ENCODE data around the gene ANKRD53.

- TF ChIP-seq CTCF (conservative IDR thresholded peaks at IDR 0.05; ENCODE audit: low read length) = no peak
- no peak for TF ChIP-seq EZH2phosphoT487 (IDR thresholded peaks at IDR 0.05; ENCODE audit: borderline replicate concordance)
Observed at GRCh38 chr2:70985283-70985688, 6.9 kb downstream of the ANKRD53 start.

Data from Loucy (cell line).